Natural killer cell (primary cell): Measurements from ENCODE around the gene SMYD5. TPM values are rescaled to one million over a fixed set of nuclear protein-coding genes. Genes with fewer than 3 reads are reported as not detected.

ENCODE experiments used
- ATAC-seq, 3 donors: fragments of 150-1000 bp in 2 of 3; fragments of 200-7000 bp in 1 of 3; cut with Tn5 transposase; 1 replicate in 1 of 3; 2 replicates in 2 of 3; pipeline ENCODE4 v1.10.0; 2021; ENCODE audit warnings: mild to moderate bottlenecking in 2 of 3, moderate library complexity in 2 of 3
- DNase-seq, 2 donors: peaks; one replicate each; pipeline versions ENCODE4 v3.0.0 to v3.0.0-alpha.2; 2013 to 2021; ENCODE audit warnings: mixed read lengths in 1 of 2
- H3K27ac ChIP-seq: one replicate; pipeline ENCODE4 v1.5.1; 2013; ENCODE audit warnings: mild to moderate bottlenecking, low read length
- H3K27me3 ChIP-seq: one replicate; pipeline ENCODE4 v1.6.1; 2013; ENCODE audit warnings: low read length; ENCODE audit not compliant: control insufficient read depth, insufficient read depth
- H3K36me3 ChIP-seq: one replicate; pipeline ENCODE4 v1.6.1; 2013; ENCODE audit warnings: low read length; ENCODE audit not compliant: control insufficient read depth, insufficient read depth
- H3K4me1 ChIP-seq: one replicate; pipeline ENCODE4 v1.6.1; 2013; ENCODE audit warnings: low read length; ENCODE audit not compliant: control insufficient read depth, insufficient read depth
- H3K4me3 ChIP-seq: one replicate; pipeline ENCODE4 v1.5.1; 2013; ENCODE audit warnings: low read length
- H3K9me3 ChIP-seq: one replicate; pipeline ENCODE4 v1.6.1; 2013; ENCODE audit warnings: low read length; ENCODE audit not compliant: control insufficient read depth, insufficient read depth
- H3K27ac Mint-ChIP-seq, 2 donors: one replicate each; pipeline ENCODE4 v1.8.0; 2022; ENCODE audit warnings: mild to moderate bottlenecking in 2 of 2, mixed read lengths in 2 of 2, moderate library complexity in 1 of 2
- H3K27me3 Mint-ChIP-seq, 2 donors: one replicate each; pipeline ENCODE4 v1.8.0; 2022; ENCODE audit warnings: low read depth in 2 of 2, mixed read lengths in 2 of 2
- H3K36me3 Mint-ChIP-seq: one replicate; pipeline ENCODE4 v1.8.0; 2022; ENCODE audit warnings: mixed read lengths
- H3K4me1 Mint-ChIP-seq, 2 donors: one replicate each; pipeline ENCODE4 v1.8.0; 2022; ENCODE audit warnings: mixed read lengths in 2 of 2
- H3K4me3 Mint-ChIP-seq: one replicate; pipeline ENCODE4 v1.8.0; 2022; ENCODE audit warnings: mild to moderate bottlenecking, moderate library complexity, mixed read lengths
- H3K9me3 Mint-ChIP-seq, 2 donors: one replicate each; pipeline ENCODE4 v1.8.0; 2022; ENCODE audit warnings: mixed read lengths in 2 of 2
- CTCF ChIP-seq: fragments of 200-600 bp; IDR thresholded peaks from one replicate; pipeline ENCODE4 v1.8.0; 2022; ENCODE audit warnings: antibody characterized with exemption
- WGBS: methylation state at CpG from one replicate; pipeline ENCODE4 v1.1.7; 2013; ENCODE audit warnings: missing lambda C conversion rate; ENCODE audit not compliant: insufficient coverage; 5-methylcytosine and 5-hydroxymethylcytosine counted together
- intact Hi-C: fragments of 100-400 bp; cut with micrococcal nuclease; formaldehyde crosslinking; loops from one replicate; pipeline ENCODE4 v1.14.2; 2022
- total RNA-seq, 4 donors: library from RNA; stranded (reverse); fragments of 120-200 nt in 1 of 4; gene quantifications; one replicate each; pipeline versions ENCODE4 v1.2.3 to v1.2.4, GENCODE V29; 2013 to 2022

The SMYD5 gene
- total RNA-seq, 3 donors from 2014 or later (not counting 1 experiment from before 2014, with no cell fraction given): 12.2 to 25.3 (median 12.2) TPM

- H3K27ac Mint-ChIP-seq: no peak overlapping the region
Measured at GRCh38 chr2:73258913-73259215, 44.8 kb downstream of the SMYD5 start.

GRCh38 chr2:73259276-73259675 lies 45.2 kb downstream of the SMYD5 start:
- DNase-seq (no peak), ATAC-seq (no peak)
- no peaks in the 10 kb centered on the region for H3K27me3 Mint-ChIP-seq
- no peak overlapping the region for H3K27ac Mint-ChIP-seq
- no peak for TF ChIP-seq CTCF
- no peak overlapping the region for H3K4me3 ChIP-seq
- no peaks in the 10 kb centered on the region for H3K27me3 ChIP-seq
- H3K36me3 Mint-ChIP-seq: no peaks in the 10 kb centered on the region
- H3K27ac ChIP-seq: no peak overlapping the region
- no peak overlapping the region for H3K4me3 Mint-ChIP-seq
- intact Hi-C loops: no loop called here
- peaks cover 7% of the 10 kb centered on the region for H3K36me3 ChIP-seq
- H3K9me3 Mint-ChIP-seq: no peaks in the 10 kb centered on the region
- H3K9me3 ChIP-seq: no peaks in the 10 kb centered on the region
- H3K4me1 ChIP-seq: no peaks in the 10 kb centered on the region
- WGBS: 96% methylated on average over 8 of the region's 8 CpGs
- H3K4me1 Mint-ChIP-seq: peaks cover 0 to 5% of the 10 kb centered on the region in 2 donors

More at GRCh38 chr2:73258913-73259215, 44.8 kb downstream of the SMYD5 start:
- H3K27ac ChIP-seq: no peak overlapping the region
- H3K9me3 ChIP-seq: no peaks in the 10 kb centered on the region
- peaks cover 10% of the 10 kb centered on the region for H3K36me3 ChIP-seq
- no peak for ATAC-seq
- Mint-ChIP-seq H3K36me3 (no peaks in the 10 kb centered on the region), H3K9me3 (no peaks in the 10 kb centered on the region), H3K4me1 (peaks cover 0 to 5% of the 10 kb centered on the region in 2 donors), H3K27me3 (no peaks in the 10 kb centered on the region), H3K4me3 (no peak overlapping the region)
- no peak overlapping the region for H3K4me3 ChIP-seq
- intact Hi-C loops: no loop called here
- no peak for TF ChIP-seq CTCF
- DNase-seq: no peak
- no peaks in the 10 kb centered on the region for H3K4me1 ChIP-seq
- WGBS: 97% methylated on average over 9 of the region's 9 CpGs
- H3K27me3 ChIP-seq: no peaks in the 10 kb centered on the region

GRCh38 chr2:73259704-73260337 lies 45.8 kb downstream of the SMYD5 start:
- WGBS: 86% methylated on average over 4 of the region's 4 CpGs
- peaks cover 0 to 5% of the 10 kb centered on the region in 2 donors for H3K4me1 Mint-ChIP-seq
- no peaks in the 10 kb centered on the region for H3K9me3 ChIP-seq
- H3K27me3 Mint-ChIP-seq: no peaks in the 10 kb centered on the region
- intact Hi-C loops: no loop called here
- H3K27me3 ChIP-seq: no peaks in the 10 kb centered on the region
- no peak for TF ChIP-seq CTCF
- H3K9me3 Mint-ChIP-seq: no peaks in the 10 kb centered on the region
- no peak for ATAC-seq
- no peaks in the 10 kb centered on the region for H3K36me3 Mint-ChIP-seq
- no peak overlapping the region for H3K27ac ChIP-seq
- no peak overlapping the region for H3K4me3 ChIP-seq
- H3K4me1 ChIP-seq: no peaks in the 10 kb centered on the region
- no peak overlapping the region for H3K4me3 Mint-ChIP-seq
- peaks cover 4% of the 10 kb centered on the region for H3K36me3 ChIP-seq
- no peak overlapping the region for H3K27ac Mint-ChIP-seq
- no peak for DNase-seq
